Activated CD8-positive, alpha-beta T cell treated with anti-CD3 and anti-CD28 coated beads for 36 hours (primary cell): Measurements from ENCODE around the gene PPARD. TPM values are rescaled to one million over a fixed set of nuclear protein-coding genes. Genes with fewer than 3 reads are reported as not detected.

Experiments
- ATAC-seq: fragments of 200-7000 bp; cut with Tn5 transposase; one replicate; pipeline ENCODE4 v1.10.0; 2021; ENCODE audit warnings: mild to moderate bottlenecking, moderate library complexity
- CTCF ChIA-PET: fragments of 350-600 bp; sonication (Branson Sonifier 250); formaldehyde crosslinking; loops from one replicate; lab custom pipeline; 2021; ENCODE audit warnings: antibody characterized with exemption; lab: Charles Lee
- POLR2A ChIA-PET: fragments of 350-600 bp; sonication (Branson Sonifier 250); formaldehyde crosslinking; loops from one replicate; lab custom pipeline; 2021; ENCODE audit warnings: antibody characterized with exemption; lab: Charles Lee
- DNase-seq: peaks from one replicate; pipeline ENCODE4 v3.0.0-alpha.2; 2020
- H3K27ac Mint-ChIP-seq: one replicate; pipeline ENCODE4 v1.8.0; 2021; ENCODE audit warnings: mild to moderate bottlenecking, mixed read lengths
- H3K27me3 Mint-ChIP-seq: one replicate; pipeline ENCODE4 v1.8.0; 2021; ENCODE audit warnings: mixed read lengths
- H3K36me3 Mint-ChIP-seq: one replicate; pipeline ENCODE4 v1.8.0; 2021; ENCODE audit warnings: low read depth, mixed read lengths
- H3K4me1 Mint-ChIP-seq: one replicate; pipeline ENCODE4 v1.8.0; 2021; ENCODE audit warnings: low read depth, mixed read lengths
- H3K4me3 Mint-ChIP-seq: one replicate; pipeline ENCODE4 v1.8.0; 2021; ENCODE audit warnings: mild to moderate bottlenecking, moderate library complexity, mixed read lengths
- H3K9me3 Mint-ChIP-seq: one replicate; pipeline ENCODE4 v1.8.0; 2021; ENCODE audit warnings: mixed read lengths
- intact Hi-C: fragments of 100-400 bp; cut with micrococcal nuclease; formaldehyde crosslinking; loops from one replicate; pipeline ENCODE4 v1.10.0; 2022
- total RNA-seq, 2 experiments: library from RNA; stranded (reverse); gene quantifications; one replicate each; pipeline ENCODE4 v1.2.3, GENCODE V29; 2021
- TF ChIP-seq, protein P1 (sequence below): fragments of 200-600 bp; IDR thresholded peaks from one replicate; pipeline ENCODE4 v1.8.0; 2022; ENCODE audit warnings: antibody characterized with exemption, mild to moderate bottlenecking

PPARD gene
- total RNA-seq, 2 experiments from 2014 or later: 26.6 to 26.7 TPM

DNA sequence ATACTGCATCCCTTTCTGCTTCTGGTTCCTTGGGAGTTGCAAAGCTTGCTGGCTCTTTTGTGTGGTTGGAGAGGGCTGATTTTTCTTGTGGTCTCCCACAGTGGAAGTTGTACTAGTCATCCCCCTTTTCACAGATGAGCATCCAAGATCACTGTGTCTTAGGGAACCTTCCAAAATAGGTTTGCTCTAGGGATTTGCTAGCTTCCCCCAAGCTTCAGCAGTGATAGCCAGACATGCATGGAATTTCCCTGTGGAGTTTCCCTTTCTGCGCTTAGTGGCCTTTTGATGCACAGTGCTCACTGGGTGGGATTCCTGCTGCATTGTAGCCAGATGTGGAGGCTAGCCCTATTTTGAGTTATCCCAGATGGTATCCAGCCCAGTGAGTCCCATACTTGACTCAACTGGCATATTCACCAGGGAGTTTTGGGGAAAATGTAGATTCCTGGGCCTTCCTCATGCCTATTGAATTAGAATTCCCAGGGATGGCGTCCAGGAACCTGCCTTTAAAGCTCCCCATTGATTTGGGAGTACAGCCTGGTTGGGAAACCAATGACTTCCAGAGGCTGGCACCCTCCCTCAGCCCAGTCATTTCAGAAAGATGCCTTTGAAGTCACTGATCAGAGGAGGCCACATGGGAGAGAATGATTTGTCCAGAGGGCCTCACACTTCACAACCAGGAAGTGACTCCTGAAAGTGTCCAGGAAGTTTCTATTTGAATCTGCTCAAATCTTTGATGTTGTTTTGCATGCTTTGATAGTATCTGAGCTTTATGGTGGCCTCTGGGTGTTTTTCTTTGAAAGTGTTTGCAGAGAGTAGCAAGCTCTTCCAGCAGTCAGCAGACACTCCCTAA is 25.9 kb downstream of the PPARD start:
- ATAC-seq (peak; percentile 63), DNase-seq (peak; percentile 54)
- Mint-ChIP-seq H3K9me3 (no peaks in the 10 kb centered on the region), H3K4me1 (peaks cover 59% of the 10 kb centered on the region), H3K4me3 (no peak overlapping the region), H3K27ac (peak overlapping the region; percentile 77), H3K36me3 (peaks cover 26% of the 10 kb centered on the region), H3K27me3 (no peaks in the 10 kb centered on the region)
- intact Hi-C loops: no loop called here
- TF ChIP-seq, protein P1, sequence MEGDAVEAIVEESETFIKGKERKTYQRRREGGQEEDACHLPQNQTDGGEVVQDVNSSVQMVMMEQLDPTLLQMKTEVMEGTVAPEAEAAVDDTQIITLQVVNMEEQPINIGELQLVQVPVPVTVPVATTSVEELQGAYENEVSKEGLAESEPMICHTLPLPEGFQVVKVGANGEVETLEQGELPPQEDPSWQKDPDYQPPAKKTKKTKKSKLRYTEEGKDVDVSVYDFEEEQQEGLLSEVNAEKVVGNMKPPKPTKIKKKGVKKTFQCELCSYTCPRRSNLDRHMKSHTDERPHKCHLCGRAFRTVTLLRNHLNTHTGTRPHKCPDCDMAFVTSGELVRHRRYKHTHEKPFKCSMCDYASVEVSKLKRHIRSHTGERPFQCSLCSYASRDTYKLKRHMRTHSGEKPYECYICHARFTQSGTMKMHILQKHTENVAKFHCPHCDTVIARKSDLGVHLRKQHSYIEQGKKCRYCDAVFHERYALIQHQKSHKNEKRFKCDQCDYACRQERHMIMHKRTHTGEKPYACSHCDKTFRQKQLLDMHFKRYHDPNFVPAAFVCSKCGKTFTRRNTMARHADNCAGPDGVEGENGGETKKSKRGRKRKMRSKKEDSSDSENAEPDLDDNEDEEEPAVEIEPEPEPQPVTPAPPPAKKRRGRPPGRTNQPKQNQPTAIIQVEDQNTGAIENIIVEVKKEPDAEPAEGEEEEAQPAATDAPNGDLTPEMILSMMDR: no peak
- CTCF ChIA-PET: interaction anchor here (0.9 kb wide), 2 partner anchors 70 to 81 kb away, joined by 3 read pairs; partner anchors contain the start of gene DEF6
- POLR2A ChIA-PET: interaction anchor here (1.0 to 2.1 kb wide), 4 partner anchors 9 to 89 kb away, joined by 3 to 6 read pairs (median 4); no protein-coding TSS in a partner anchor

DNA sequence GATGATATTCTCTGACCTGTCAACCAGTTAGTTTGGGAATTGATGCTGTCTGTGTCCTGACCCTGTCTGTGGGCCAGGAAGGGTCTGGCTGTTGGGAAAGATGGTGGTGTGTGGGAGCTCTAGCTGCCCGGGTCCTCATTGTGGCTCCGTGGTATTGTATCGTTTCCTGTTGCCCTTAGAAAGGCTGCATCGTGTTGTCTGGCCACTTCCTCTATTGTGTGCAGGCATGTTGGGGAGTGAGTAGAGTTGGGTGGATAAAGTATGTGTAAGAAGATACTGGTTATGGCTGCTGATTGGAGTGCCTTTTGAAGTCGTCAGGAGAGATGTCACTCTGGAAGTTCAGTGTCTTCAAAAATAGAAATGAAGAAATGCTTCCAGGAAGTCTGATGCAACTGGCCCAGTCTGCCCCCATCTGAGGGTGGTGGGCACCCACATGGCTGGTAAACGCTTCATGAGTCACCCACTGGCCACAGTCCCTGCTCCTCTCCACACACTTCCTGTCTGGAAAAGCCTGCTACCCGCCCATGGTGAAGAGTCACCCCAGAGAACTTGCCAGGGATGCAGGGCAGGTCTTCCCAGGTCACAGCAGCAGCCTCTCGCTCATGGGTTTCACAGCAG is 27.9 kb downstream of the PPARD start:
- H3K4me1 Mint-ChIP-seq: peaks cover 57% of the 10 kb centered on the region
- TF ChIP-seq, protein P1: no peak
- H3K27ac Mint-ChIP-seq: peak overlapping the region; percentile 94
- ChIA-PET CTCF (no interaction called here), POLR2A (interaction anchor here (0.7 to 1.2 kb wide), 2 partner anchors 10 to 82 kb away, joined by 3 read pairs; partner anchors contain the start of gene FANCE)
- DNase-seq (peak; percentile 68), ATAC-seq (peak; percentile 79)
- no peaks in the 10 kb centered on the region for H3K9me3 Mint-ChIP-seq
- peaks cover 26% of the 10 kb centered on the region for H3K36me3 Mint-ChIP-seq
- no peaks in the 10 kb centered on the region for H3K27me3 Mint-ChIP-seq
- peak overlapping the region; percentile 40 for H3K4me3 Mint-ChIP-seq
- intact Hi-C loops: no loop called here

DNA sequence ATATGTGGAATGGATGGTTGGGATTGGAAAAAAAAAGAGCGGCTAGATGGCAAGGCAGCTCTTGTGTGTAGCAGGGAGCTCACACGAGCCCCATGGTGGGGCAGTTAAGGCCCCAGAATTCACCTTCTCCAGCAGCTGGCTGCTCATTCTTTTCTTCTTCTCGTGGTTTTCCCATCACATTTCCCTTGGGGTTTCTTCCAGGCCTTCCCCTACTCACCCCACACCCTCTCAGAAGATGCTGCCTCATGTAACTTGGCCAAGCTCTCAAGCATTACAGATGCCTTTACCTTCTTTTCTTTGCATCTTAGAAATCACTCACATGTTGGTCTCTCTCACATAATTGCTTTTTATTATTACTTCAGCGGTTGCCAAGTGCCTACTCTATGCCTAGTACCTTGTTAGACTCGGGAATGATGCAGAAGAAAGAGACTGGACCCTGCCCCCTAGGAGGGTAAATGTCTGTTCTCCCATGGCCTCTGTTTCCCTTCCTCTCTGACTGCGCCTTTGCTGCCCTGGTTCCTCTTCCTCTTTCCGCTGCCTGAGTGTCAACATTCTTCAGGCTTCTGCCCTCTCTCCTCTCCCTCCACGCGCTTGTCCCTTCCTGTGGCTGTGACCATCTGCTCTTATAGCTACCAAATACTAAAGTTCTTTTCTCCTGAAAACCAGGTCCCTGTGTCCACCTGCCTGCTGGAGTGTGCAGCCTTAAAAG is 28.6 kb downstream of the PPARD start:
- ATAC-seq (no peak), DNase-seq (no peak)
- POLR2A ChIA-PET: interaction anchor here (0.7 to 1.9 kb wide), 3 partner anchors 10 to 97 kb away, joined by 3 to 4 read pairs (median 3); partner anchors contain the start of genes FANCE and RPL10A
- Mint-ChIP-seq H3K4me1 (peaks cover 54% of the 10 kb centered on the region), H3K36me3 (peaks cover 24% of the 10 kb centered on the region), H3K27ac (peak overlapping the region; percentile 94), H3K4me3 (no peak overlapping the region), H3K27me3 (no peaks in the 10 kb centered on the region), H3K9me3 (no peaks in the 10 kb centered on the region)
- intact Hi-C loops: no loop called here
- TF ChIP-seq, protein P1: no peak
- CTCF ChIA-PET: interaction anchor here (0.7 to 2.2 kb wide), 4 partner anchors 10 to 79 kb away, joined by 3 to 8 read pairs (median 3); no protein-coding TSS in a partner anchor

DNA sequence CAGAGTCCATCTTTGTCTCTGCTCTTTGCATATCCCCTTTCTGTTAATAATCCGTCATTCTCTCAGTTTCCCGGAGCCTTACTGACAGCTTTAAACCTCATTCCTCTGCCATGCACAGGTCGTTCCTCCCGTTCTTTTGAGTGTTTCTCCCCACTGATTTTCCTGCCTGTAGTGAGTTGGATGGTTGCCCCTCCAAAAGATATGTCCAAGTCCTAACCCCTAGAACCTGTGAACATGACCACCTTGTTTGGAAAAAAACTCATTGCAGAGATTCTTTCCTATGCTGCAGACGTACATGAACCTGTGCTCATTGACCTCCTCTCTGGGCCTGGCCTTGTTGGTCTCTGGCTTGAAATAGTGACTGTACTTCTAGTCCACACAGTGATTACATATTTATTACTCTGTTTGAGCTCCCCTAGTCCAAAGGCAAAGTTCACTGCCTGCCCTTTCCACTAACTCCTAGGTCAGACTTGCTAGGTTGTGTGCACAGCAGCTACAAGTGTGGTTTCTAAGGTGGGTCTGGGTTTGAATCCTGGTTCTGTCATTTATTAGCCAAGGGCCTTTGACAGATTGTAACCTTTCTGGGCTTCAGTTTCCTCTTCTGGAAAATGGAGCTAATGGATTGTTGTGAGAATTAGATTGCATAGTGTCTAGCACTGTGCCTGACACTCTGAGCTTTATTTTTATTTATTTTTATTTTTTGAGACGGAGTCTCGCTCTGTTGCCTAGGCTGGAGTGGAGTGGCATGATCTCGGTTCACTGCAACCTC is 29.3 kb downstream of the PPARD start:
- CTCF ChIA-PET: interaction anchor here (0.7 to 2.2 kb wide), 8 partner anchors 9 to 131 kb away, joined by 3 to 8 read pairs (median 3); partner anchors contain the start of gene DEF6
- no peak for DNase-seq
- peak overlapping the region; percentile 94 for H3K27ac Mint-ChIP-seq
- no peak overlapping the region for H3K4me3 Mint-ChIP-seq
- H3K9me3 Mint-ChIP-seq: no peaks in the 10 kb centered on the region
- POLR2A ChIA-PET: interaction anchor here (1.0 to 1.9 kb wide), 3 partner anchors 11 to 97 kb away, joined by 3 to 5 read pairs (median 4); partner anchors contain the start of genes FANCE and RPL10A
- TF ChIP-seq, protein P1: no peak
- no peak for ATAC-seq
- intact Hi-C loops: no loop called here
- H3K36me3 Mint-ChIP-seq: peaks cover 20% of the 10 kb centered on the region
- peaks cover 56% of the 10 kb centered on the region for H3K4me1 Mint-ChIP-seq
- no peaks in the 10 kb centered on the region for H3K27me3 Mint-ChIP-seq
